SH-SY5Y (cell line): ENCODE results near the gene UST.

Source experiments
- GATA2 ChIP-seq: IDR thresholded peaks from 2 replicates; pipeline ENCODE4 v1.6.1; 2011; ENCODE audit warnings: mild to moderate bottlenecking, low read depth, low read length
- GATA3 ChIP-seq: IDR thresholded peaks from 2 replicates; pipeline ENCODE4 v1.6.1; 2011; ENCODE audit warnings: low read depth, mild to moderate bottlenecking, low read length, moderate library complexity

DNA sequence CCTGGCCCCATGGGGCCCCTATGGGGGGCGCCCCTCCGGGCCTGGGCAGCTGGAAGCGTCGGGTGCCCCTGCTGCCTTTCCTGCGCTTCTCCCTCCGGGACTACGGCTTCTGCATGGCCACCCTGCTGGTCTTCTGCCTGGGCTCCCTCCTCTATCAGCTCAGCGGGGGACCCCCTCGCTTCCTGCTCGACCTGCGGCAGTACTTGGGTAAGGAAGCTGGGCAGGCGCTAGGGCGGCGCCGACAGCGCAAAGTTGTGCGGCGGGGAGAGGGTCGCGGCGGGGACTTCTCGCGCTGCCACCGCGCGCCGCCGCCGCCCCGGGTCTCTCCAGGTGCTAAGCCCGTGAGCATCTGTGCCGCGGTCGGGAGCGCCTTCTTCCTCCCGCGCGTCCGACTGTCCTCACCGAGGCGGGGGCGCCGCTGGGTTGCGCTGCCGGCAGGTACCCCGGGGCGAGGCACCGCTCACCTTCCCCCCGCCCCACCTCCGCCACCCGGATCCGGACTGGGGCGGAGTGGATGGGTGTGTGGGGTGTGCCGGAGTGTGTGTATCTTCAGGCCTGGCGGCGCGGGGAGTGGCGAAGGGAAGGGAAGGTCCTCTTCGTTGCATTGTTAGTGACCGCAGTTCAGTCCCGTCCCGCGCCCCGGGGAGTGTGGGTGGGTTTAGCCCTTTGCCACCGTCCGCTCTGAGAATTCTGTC is 788 bp downstream of the UST start:
- TF ChIP-seq GATA2 = no peak
- TF ChIP-seq GATA3 = no peak
